Calu3 (cell line): ENCODE measurements around the gene TDRD12. TPM values are rescaled to one million over a fixed set of nuclear protein-coding genes. Genes with fewer than 3 reads are reported as not detected.

ENCODE experiments used
- BruUV-seq: library from RNA; stranded (reverse); fragments of 400-500 nt; replicated peaks from 2 replicates; lab custom pipeline; 2021; lab: Mats Ljungman, UMichigan
- CTCF ChIA-PET: fragments of 300-600 bp; sonication (Branson Sonifier 250); formaldehyde crosslinking; loops from one replicate; lab custom pipeline; 2022; ENCODE audit warnings: antibody characterized with exemption; lab: Charles Lee
- DNase-seq: peaks from one replicate; pipeline ENCODE4 v3.0.0; 2022
- H3K27ac Mint-ChIP-seq: one replicate; pipeline ENCODE4 v1.8.0; 2022; ENCODE audit warnings: mixed read lengths; ENCODE audit not compliant: unreplicated experiment
- H3K27me3 Mint-ChIP-seq: one replicate; pipeline ENCODE4 v1.8.0; 2022; ENCODE audit warnings: mixed read lengths; ENCODE audit not compliant: unreplicated experiment
- H3K36me3 Mint-ChIP-seq: one replicate; pipeline ENCODE4 v1.8.0; 2022; ENCODE audit warnings: mild to moderate bottlenecking, moderate library complexity, mixed read lengths; ENCODE audit not compliant: insufficient read depth, unreplicated experiment
- H3K4me1 Mint-ChIP-seq: one replicate; pipeline ENCODE4 v1.8.0; 2022; ENCODE audit warnings: mild to moderate bottlenecking, low read depth, mixed read lengths; ENCODE audit not compliant: unreplicated experiment
- H3K4me3 Mint-ChIP-seq: one replicate; pipeline ENCODE4 v1.8.0; 2022; ENCODE audit warnings: mild to moderate bottlenecking, low read depth, moderate library complexity, mixed read lengths; ENCODE audit not compliant: unreplicated experiment
- H3K9me3 Mint-ChIP-seq: one replicate; pipeline ENCODE4 v1.8.0; 2022; ENCODE audit warnings: low read depth, mixed read lengths; ENCODE audit not compliant: unreplicated experiment
- CTCF ChIP-seq: fragments of 200-600 bp; IDR thresholded peaks from one replicate; pipeline ENCODE4 v1.8.0; 2022; ENCODE audit warnings: antibody characterized with exemption; ENCODE audit not compliant: unreplicated experiment
- intact Hi-C: fragments of 100-400 bp; cut with micrococcal nuclease; formaldehyde crosslinking; loops from one replicate; pipeline ENCODE4 v1.10.0; 2022; ENCODE audit not compliant: unreplicated experiment
- total RNA-seq: library from RNA; stranded (reverse); gene quantifications from 2 replicates; pipeline ENCODE4 v1.2.3, GENCODE V29; 2022

TDRD12 gene
- total RNA-seq, 1 experiment from 2014 or later: 0.33 TPM

- no peak for DNase-seq
- peaks cover 99% of the 10 kb centered on the region for H3K27me3 Mint-ChIP-seq
- no peak overlapping the region for H3K27ac Mint-ChIP-seq
- H3K36me3 Mint-ChIP-seq: no peaks in the 10 kb centered on the region
- CTCF ChIA-PET: interaction anchor here (0.5 to 0.6 kb wide), 2 partner anchors 47 to 237 kb away, joined by 4 to 5 read pairs; partner anchors contain the start of gene PDCD5
- intact Hi-C loops: no loop called here
- H3K4me1 Mint-ChIP-seq: no peaks in the 10 kb centered on the region
- H3K9me3 Mint-ChIP-seq: no peaks in the 10 kb centered on the region
- BruUV-seq: no TSS peak
- H3K4me3 Mint-ChIP-seq: no peak overlapping the region
- no peak for TF ChIP-seq CTCF
These were observed 99.0 kb downstream of the TDRD12 start for GRCh38 chr19:32818536-32818935.

- H3K36me3 Mint-ChIP-seq: no peaks in the 10 kb centered on the region
- intact Hi-C loops: no loop called here
- BruUV-seq: no TSS peak
- CTCF ChIA-PET: no interaction called here
- H3K4me1 Mint-ChIP-seq: no peaks in the 10 kb centered on the region
- no peak for TF ChIP-seq CTCF
- H3K9me3 Mint-ChIP-seq: no peaks in the 10 kb centered on the region
- H3K27me3 Mint-ChIP-seq: peaks cover 100% of the 10 kb centered on the region
- H3K27ac Mint-ChIP-seq: no peak overlapping the region
- no peak for DNase-seq
- no peak overlapping the region for H3K4me3 Mint-ChIP-seq
These were observed 100.1 kb downstream of the TDRD12 start for GRCh38 chr19:32819419-32820400.

- no peak for DNase-seq
- intact Hi-C loops: no loop called here
- Mint-ChIP-seq H3K27ac (no peak overlapping the region), H3K27me3 (peaks cover 91% of the 10 kb centered on the region), H3K4me3 (no peak overlapping the region), H3K4me1 (no peaks in the 10 kb centered on the region), H3K9me3 (no peaks in the 10 kb centered on the region), H3K36me3 (no peaks in the 10 kb centered on the region)
- BruUV-seq: no TSS peak
- CTCF ChIA-PET: no interaction called here
- TF ChIP-seq CTCF: no peak
These were observed 103.6 kb downstream of the TDRD12 start for GRCh38 chr19:32822916-32823746.

- no TSS peak for BruUV-seq
- Mint-ChIP-seq H3K27me3 (peaks cover 88% of the 10 kb centered on the region), H3K4me3 (no peak overlapping the region), H3K9me3 (no peaks in the 10 kb centered on the region), H3K4me1 (no peaks in the 10 kb centered on the region), H3K27ac (no peak overlapping the region), H3K36me3 (no peaks in the 10 kb centered on the region)
- TF ChIP-seq CTCF: no peak
- CTCF ChIA-PET: no interaction called here
- intact Hi-C loops: no loop called here
- no peak for DNase-seq
These were observed 104.2 kb downstream of the TDRD12 start for GRCh38 chr19:32823747-32824102.
